ENCODE results near the gene RALGAPA2. TPM values are rescaled to one million over a fixed set of nuclear protein-coding genes. Genes with fewer than 3 reads are reported as not detected.

The RALGAPA2 gene
- total RNA-seq, 2 donors from 2014 or later = 27.8 to 28.5 TPM

- no peaks in the 10 kb centered on the region for H3K9me3 ChIP-seq
- H3K27me3 ChIP-seq = no peaks in the 10 kb centered on the region
- H3K36me3 ChIP-seq = peaks cover 4% of the 10 kb centered on the region
- H3K4me1 ChIP-seq = no peaks in the 10 kb centered on the region
- no peak overlapping the region for H3K27ac ChIP-seq
- no peak overlapping the region for H3K4me3 ChIP-seq
- TF ChIP-seq, protein P1, sequence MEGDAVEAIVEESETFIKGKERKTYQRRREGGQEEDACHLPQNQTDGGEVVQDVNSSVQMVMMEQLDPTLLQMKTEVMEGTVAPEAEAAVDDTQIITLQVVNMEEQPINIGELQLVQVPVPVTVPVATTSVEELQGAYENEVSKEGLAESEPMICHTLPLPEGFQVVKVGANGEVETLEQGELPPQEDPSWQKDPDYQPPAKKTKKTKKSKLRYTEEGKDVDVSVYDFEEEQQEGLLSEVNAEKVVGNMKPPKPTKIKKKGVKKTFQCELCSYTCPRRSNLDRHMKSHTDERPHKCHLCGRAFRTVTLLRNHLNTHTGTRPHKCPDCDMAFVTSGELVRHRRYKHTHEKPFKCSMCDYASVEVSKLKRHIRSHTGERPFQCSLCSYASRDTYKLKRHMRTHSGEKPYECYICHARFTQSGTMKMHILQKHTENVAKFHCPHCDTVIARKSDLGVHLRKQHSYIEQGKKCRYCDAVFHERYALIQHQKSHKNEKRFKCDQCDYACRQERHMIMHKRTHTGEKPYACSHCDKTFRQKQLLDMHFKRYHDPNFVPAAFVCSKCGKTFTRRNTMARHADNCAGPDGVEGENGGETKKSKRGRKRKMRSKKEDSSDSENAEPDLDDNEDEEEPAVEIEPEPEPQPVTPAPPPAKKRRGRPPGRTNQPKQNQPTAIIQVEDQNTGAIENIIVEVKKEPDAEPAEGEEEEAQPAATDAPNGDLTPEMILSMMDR (IDR thresholded peaks at IDR 0.05) = no peak
- DNase-seq (ENCODE audit: low spot score) = no peak
These were observed 149.9 kb downstream of the RALGAPA2 start for GRCh38 chr20:20562507-20562906.

DNA sequence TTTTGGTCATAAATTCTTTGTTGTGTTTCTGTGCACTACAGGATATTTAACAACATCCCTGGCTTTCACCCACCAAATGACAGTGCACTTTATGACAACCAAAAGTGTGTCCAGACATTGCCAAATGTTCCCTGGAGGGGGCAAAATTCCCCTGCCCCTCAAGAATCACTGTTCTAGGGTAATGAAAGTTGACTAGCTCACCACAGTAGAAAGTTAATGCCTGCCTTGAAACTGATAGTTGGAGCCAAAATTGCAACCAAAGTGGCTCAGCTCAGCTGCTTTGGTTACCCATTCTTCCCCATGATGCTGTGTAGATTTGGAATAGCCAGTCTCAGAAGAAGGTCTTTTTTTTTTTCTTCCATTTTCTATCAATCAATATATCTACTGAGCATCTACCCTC lies 150.6 kb downstream of the RALGAPA2 start:
- TF ChIP-seq, protein P1 (IDR thresholded peaks at IDR 0.05) = no peak
- H3K27ac ChIP-seq = no peak overlapping the region
- DNase-seq (ENCODE audit: low spot score) = no peak
- H3K36me3 ChIP-seq = peaks cover 4% of the 10 kb centered on the region
- no peaks in the 10 kb centered on the region for H3K9me3 ChIP-seq
- no peaks in the 10 kb centered on the region for H3K27me3 ChIP-seq
- no peak overlapping the region for H3K4me3 ChIP-seq
- H3K4me1 ChIP-seq = no peaks in the 10 kb centered on the region

DNA sequence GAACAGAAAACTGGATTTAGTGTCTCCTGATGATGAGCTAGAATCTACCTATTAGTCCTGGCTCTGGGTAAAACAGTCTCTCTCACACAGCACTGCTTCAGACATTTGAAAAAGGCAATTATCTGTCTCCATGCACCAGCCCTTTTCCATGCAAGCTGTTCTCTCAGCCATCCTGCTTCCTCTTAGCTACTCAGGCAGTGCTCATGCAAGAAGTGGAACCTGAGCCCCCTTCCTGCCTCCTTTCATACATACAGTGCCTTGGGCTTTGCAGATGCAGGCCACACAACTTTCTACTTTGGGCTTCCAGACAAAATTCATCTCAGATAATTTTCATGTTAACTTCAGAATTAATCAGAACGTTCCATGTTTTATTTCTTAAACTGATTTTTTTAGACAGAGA lies 151.3 kb downstream of the RALGAPA2 start:
- no peaks in the 10 kb centered on the region for H3K27me3 ChIP-seq
- no peaks in the 10 kb centered on the region for H3K4me1 ChIP-seq
- no peak overlapping the region for H3K4me3 ChIP-seq
- TF ChIP-seq, protein P1 (IDR thresholded peaks at IDR 0.05) = no peak
- peaks cover 4% of the 10 kb centered on the region for H3K36me3 ChIP-seq
- DNase-seq (ENCODE audit: low spot score) = no peak
- H3K27ac ChIP-seq = no peak overlapping the region
- no peaks in the 10 kb centered on the region for H3K9me3 ChIP-seq

DNA sequence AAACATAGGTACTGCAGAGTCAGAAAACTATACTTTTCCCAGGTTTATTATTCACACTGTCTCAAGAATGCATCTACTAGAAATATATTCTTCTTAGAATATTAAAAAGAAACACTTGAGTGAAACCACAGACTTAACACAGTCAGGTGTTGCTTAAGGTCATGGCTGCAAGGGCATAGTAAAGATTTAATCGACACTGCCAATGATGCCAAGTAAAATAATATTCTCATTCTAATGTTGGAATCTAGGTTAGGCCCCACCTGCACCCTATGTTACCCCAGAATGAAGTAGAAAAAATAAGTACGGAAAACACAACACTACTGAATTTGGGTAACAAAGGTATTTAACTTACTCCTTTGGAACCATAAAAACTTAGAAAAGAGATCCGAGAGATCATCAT lies 155.0 kb downstream of the RALGAPA2 start:
- DNase-seq (ENCODE audit: low spot score) = no peak
- Histone ChIP-seq H3K36me3 (no peaks in the 10 kb centered on the region), H3K4me1 (no peaks in the 10 kb centered on the region), H3K4me3 (no peak overlapping the region), H3K27me3 (no peaks in the 10 kb centered on the region), H3K9me3 (peaks cover 0 to 9% of the 10 kb centered on the region in 2 donors), H3K27ac (no peak overlapping the region)
- TF ChIP-seq, protein P1 (IDR thresholded peaks at IDR 0.05) = no peak

- Histone ChIP-seq H3K36me3 (no peaks in the 10 kb centered on the region), H3K9me3 (peaks cover 0 to 9% of the 10 kb centered on the region in 2 donors), H3K4me1 (no peaks in the 10 kb centered on the region), H3K27ac (no peak overlapping the region), H3K27me3 (no peaks in the 10 kb centered on the region), H3K4me3 (no peak overlapping the region)
- no peak for DNase-seq (ENCODE audit: low spot score)
- TF ChIP-seq, protein P1 (IDR thresholded peaks at IDR 0.05) = no peak
These were observed 156.6 kb downstream of the RALGAPA2 start for GRCh38 chr20:20555838-20556237.

- no peak for DNase-seq (ENCODE audit: low spot score)
- Histone ChIP-seq H3K27me3 (no peaks in the 10 kb centered on the region), H3K4me1 (no peaks in the 10 kb centered on the region), H3K27ac (no peak overlapping the region), H3K36me3 (no peaks in the 10 kb centered on the region), H3K4me3 (no peak overlapping the region), H3K9me3 (peaks cover 0 to 9% of the 10 kb centered on the region in 2 donors)
- TF ChIP-seq, protein P1 (IDR thresholded peaks at IDR 0.05) = no peak
These were observed 157.5 kb downstream of the RALGAPA2 start for GRCh38 chr20:20554951-20555350.

Data from right atrium auricular region (tissue), 2 donors.